Kidney epithelial cell (primary cell): ENCODE results near the gene ZNF549. TPM values are rescaled to one million over a fixed set of nuclear protein-coding genes. Genes with fewer than 3 reads are reported as not detected.

Experiments used
- DNase-seq: peaks from one replicate; pipeline ENCODE4 v3.0.0-alpha.2; 2010; ENCODE audit warnings: low read depth
- H3K27me3 ChIP-seq: 2 replicates; pipeline ENCODE4 v1.6.0; 2011; ENCODE audit warnings: low read length; ENCODE audit not compliant: control insufficient read depth, insufficient read depth
- H3K36me3 ChIP-seq: 2 replicates; pipeline ENCODE4 v1.5.1; 2011; ENCODE audit warnings: low read length; ENCODE audit not compliant: control insufficient read depth, insufficient read depth
- H3K4me3 ChIP-seq: 2 replicates; pipeline ENCODE4 v1.5.1; 2011; ENCODE audit warnings: low read depth, mild to moderate bottlenecking, control low read depth, low read length
- CTCF ChIP-seq: IDR thresholded peaks from 2 replicates; pipeline ENCODE4 v1.5.1; 2011; ENCODE audit warnings: mild to moderate bottlenecking, moderate library complexity, low read length, control low read depth, inconsistent platforms; ENCODE audit not compliant: insufficient read depth, poor library complexity, severe bottlenecking
- total RNA-seq: library from RNA; depleted of rRNA; stranded (reverse); fragments of >200 nt; gene quantifications from 2 replicates; pipeline ENCODE4 v1.2.3, GENCODE V29; 2015

Gene ZNF549
- total RNA-seq, 1 donor from 2014 or later, result 4.8 TPM

DNA sequence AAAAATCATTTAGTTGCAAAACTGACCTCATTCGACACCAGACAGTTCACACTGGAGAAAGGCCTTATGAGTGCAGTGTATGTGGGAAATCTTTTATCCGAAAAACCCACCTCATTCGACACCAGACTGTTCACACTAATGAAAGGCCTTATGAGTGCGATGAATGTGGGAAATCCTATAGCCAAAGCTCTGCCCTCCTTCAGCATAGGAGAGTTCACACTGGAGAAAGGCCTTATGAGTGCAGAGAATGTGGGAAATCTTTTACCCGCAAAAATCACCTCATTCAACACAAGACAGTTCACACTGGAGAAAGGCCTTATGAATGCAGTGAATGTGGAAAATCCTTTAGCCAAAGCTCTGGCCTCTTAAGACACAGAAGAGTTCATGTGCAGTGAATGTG, 79.8 kb downstream of the ZNF549 start:
- Histone ChIP-seq H3K27me3 (no peaks in the 10 kb centered on the region), H3K36me3 (peaks cover 1% of the 10 kb centered on the region), H3K4me3 (no peak overlapping the region)
- no peak for DNase-seq
- TF ChIP-seq CTCF, result no peak

Other genes starting within 250 kb of the ZNF549 start
- 122 and 134 TPM in 2 replicates for gene ZNF460, start 246.9 kb upstream of the ZNF549 start, total RNA-seq
- gene ZNF543, start 206.9 kb upstream of the ZNF549 start, total RNA-seq, result 9.8 and 12.4 TPM in 2 replicates
- gene ZNF304, start 176.1 kb upstream of the ZNF549 start, total RNA-seq, result 8.0 and 8.3 TPM in 2 replicates
- gene TRAPPC2B, start 163.8 kb upstream of the ZNF549 start, total RNA-seq, result 16.4 and 28.7 TPM in 2 replicates
- 1.7 and 6.0 TPM in 2 replicates for gene ZNF547, start 163.8 kb upstream of the ZNF549 start, total RNA-seq
- gene ZNF548, start 137.5 kb upstream of the ZNF549 start, total RNA-seq, result 12.4 and 13.1 TPM in 2 replicates
- gene ZNF17, start 116.2 kb upstream of the ZNF549 start, total RNA-seq, result 4.5 and 6.3 TPM in 2 replicates
- 10.4 and 14.3 TPM in 2 replicates for gene ZNF749, start 92.0 kb upstream of the ZNF549 start, total RNA-seq
- gene VN1R1, start 70.2 kb upstream of the ZNF549 start, total RNA-seq, result 0.41 and 0.54 TPM in 2 replicates
- 9.2 and 10.0 TPM in 2 replicates for gene ZNF772, start 49.8 kb upstream of the ZNF549 start, total RNA-seq
- gene ZNF419, start 39.6 kb upstream of the ZNF549 start, total RNA-seq, result 11.4 and 16.8 TPM in 2 replicates
- gene ZNF773, start 27.4 kb upstream of the ZNF549 start, total RNA-seq, result 7.9 and 11.2 TPM in 2 replicates
- gene ZNF550, start 32.5 kb downstream of the ZNF549 start, total RNA-seq, result 5.1 and 6.8 TPM in 2 replicates
- gene ZNF416, start 51.6 kb downstream of the ZNF549 start, total RNA-seq, result 5.5 and 6.0 TPM in 2 replicates
- 6.8 and 9.3 TPM in 2 replicates for gene ZIK1, start 56.8 kb downstream of the ZNF549 start, total RNA-seq
- gene ZNF530, start 72.5 kb downstream of the ZNF549 start, total RNA-seq, result 3.2 and 6.6 TPM in 2 replicates
- 34.8 and 40.6 TPM in 2 replicates for gene ZNF134, start 86.9 kb downstream of the ZNF549 start, total RNA-seq
- gene ZNF211, start 105.8 kb downstream of the ZNF549 start, total RNA-seq, result 6.9 and 10.4 TPM in 2 replicates
- gene ZSCAN4, start 141.6 kb downstream of the ZNF549 start, total RNA-seq, result not detected in 2 replicates
- 6.0 and 8.5 TPM in 2 replicates for gene ZNF551, start 154.6 kb downstream of the ZNF549 start, total RNA-seq
- gene ZNF154, start 181.8 kb downstream of the ZNF549 start, total RNA-seq, result 2.9 and 3.3 TPM in 2 replicates
- 2.9 and 4.2 TPM in 2 replicates for gene ZNF671, start 200.3 kb downstream of the ZNF549 start, total RNA-seq
- gene ZNF776, start 219.5 kb downstream of the ZNF549 start, total RNA-seq, result 9.9 and 12.2 TPM in 2 replicates
- 9.0 and 10.9 TPM in 2 replicates for gene ZNF586, start 242.3 kb downstream of the ZNF549 start, total RNA-seq